Amygdala (tissue), 56 donors: Measurements from ENCODE around the gene KLF11.
A peak's percentile ranks its signal among the peaks of the same experiment; 100 is the strongest.

Source experiments
- DNase-seq, 56 donors: peaks; one replicate each; lab custom pipeline; 2025; lab: John Stamatoyannopoulos, UW

Gene KLF11

GRCh38 chr2:10038716-10039115, 4.6 kb upstream of the KLF11 start:
- peak in 1 of 56 donors; percentile 9 for DNase-seq

GRCh38 chr2:10039658-10040410, 3.5 kb upstream of the KLF11 start:
- DNase-seq, result peak in 41 of 56 donors; percentile 15 to 85 (median 53)

GRCh38 chr2:10041711-10042110, 1.6 kb upstream of the KLF11 start:
- no peak for DNase-seq

- DNase-seq, result peak in 28 of 56 donors; percentile 19 to 63 (median 34)
These were observed 819 bp upstream of the KLF11 start for GRCh38 chr2:10042301-10043161.

GRCh38 chr2:10043906-10044601, 704 bp downstream of the KLF11 start:
- peak in 52 of 56 donors; percentile 17 to 91 (median 76) for DNase-seq

GRCh38 chr2:10045561-10046355, 2.4 kb downstream of the KLF11 start:
- no peak for DNase-seq

GRCh38 chr2:10046931-10047330, 3.6 kb downstream of the KLF11 start:
- no peak for DNase-seq

- no peak for DNase-seq
These were observed 4.5 kb downstream of the KLF11 start for GRCh38 chr2:10047616-10048500.

GRCh38 chr2:10048501-10049171, 5.3 kb downstream of the KLF11 start:
- DNase-seq, result peak in 2 of 56 donors; percentile 22 to 32

- no peak for DNase-seq
These were observed 8.9 kb downstream of the KLF11 start for GRCh38 chr2:10052216-10052615.

- no peak for DNase-seq
These were observed 10.0 kb downstream of the KLF11 start for GRCh38 chr2:10053351-10053750.

GRCh38 chr2:10054424-10054823, 11.1 kb downstream of the KLF11 start:
- no peak for DNase-seq

- no peak for DNase-seq
These were observed 11.6 kb downstream of the KLF11 start for GRCh38 chr2:10054976-10055375.

GRCh38 chr2:10056439-10056838, 13.1 kb downstream of the KLF11 start:
- DNase-seq, result no peak

- no peak for DNase-seq
These were observed 14.1 kb downstream of the KLF11 start for GRCh38 chr2:10057231-10058107.

- DNase-seq, result no peak
These were observed 15.1 kb downstream of the KLF11 start for GRCh38 chr2:10058251-10059015.

GRCh38 chr2:10059016-10059351, 15.6 kb downstream of the KLF11 start:
- no peak for DNase-seq
